Right ventricle myocardium inferior (tissue), 1 donor: ENCODE data around the gene PPARA. TPM values are rescaled to one million over a fixed set of nuclear protein-coding genes. Genes with fewer than 3 reads are reported as not detected.
A peak's percentile ranks its signal among the peaks of the same experiment; 100 is the strongest.

Source experiments
- ATAC-seq: fragments of 200-7000 bp; cut with Tn5 transposase; one replicate; pipeline ENCODE4 v1.9.1; 2020; ENCODE audit warnings: mild to moderate bottlenecking, moderate library complexity
- DNase-seq: peaks from one replicate; pipeline ENCODE4 v3.0.0; 2021; ENCODE audit errors: missing footprints
- intact Hi-C: fragments of 100-400 bp; cut with DNase I; formaldehyde crosslinking; loops from one replicate; pipeline ENCODE4 v1.11.0; 2022
- total RNA-seq: library from RNA; stranded (reverse); fragmentation: NEBNext Ultra II Directional; extraction: Animal tissue kit (Norgen Biotek cat#: 25700); gene quantifications from one replicate; pipeline ENCODE4 v1.2.1, GENCODE V29; 2021
- donor health status: DM: no; HTN: yes; CAD: no; lungs with severe emphysema.

PPARA gene
- total RNA-seq, 1 donor from 2014 or later: 70.5 TPM

DNA sequence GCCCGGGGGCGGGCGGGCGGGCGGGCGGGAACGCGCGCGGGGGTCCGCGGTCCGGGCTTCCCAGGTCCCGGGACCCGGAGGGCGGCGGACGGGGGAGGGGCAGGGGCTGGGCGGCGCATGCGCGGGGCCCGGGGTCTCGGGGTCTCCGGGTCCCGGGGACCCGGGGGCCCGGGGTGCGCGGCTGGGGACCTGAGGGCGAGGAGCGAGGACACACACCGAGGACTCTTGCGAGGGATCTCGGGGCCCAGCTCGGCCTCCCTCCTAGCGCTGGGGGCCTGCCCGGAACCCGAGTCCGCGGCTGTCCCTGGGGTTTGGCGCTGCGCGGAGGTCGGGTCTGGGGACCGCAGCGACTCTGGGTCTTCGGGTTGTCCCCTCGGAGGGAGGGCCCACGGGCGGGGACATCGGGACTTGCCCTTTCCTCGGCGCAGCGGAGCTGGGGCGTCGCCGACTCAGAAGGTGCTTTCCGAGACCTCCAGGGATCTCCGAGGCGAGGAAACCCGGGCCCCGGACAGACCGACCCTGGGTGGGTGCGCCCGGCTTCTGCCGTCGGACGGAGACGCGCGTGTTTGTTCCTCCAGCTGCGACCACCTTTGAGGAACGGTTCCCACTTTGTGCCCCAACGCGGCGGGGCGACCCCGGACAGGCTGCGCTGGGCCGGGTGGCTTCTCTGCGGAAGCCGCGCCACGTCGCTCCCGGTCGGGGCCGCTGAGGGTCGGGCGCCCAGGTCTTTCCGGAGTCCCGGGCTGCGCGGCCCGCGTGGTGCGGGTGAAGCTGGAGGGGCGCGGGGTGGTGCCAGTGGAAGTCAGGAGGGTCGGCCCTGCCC lies 540 bp downstream of the PPARA start:
- intact Hi-C loops: loop anchor here (2.0 to 10.0 kb wide), 4 partner anchors 44 to 146 kb away; partner anchors contain the start of gene GTSE1
- DNase-seq: no peak
- ATAC-seq: peak; percentile 8

DNA sequence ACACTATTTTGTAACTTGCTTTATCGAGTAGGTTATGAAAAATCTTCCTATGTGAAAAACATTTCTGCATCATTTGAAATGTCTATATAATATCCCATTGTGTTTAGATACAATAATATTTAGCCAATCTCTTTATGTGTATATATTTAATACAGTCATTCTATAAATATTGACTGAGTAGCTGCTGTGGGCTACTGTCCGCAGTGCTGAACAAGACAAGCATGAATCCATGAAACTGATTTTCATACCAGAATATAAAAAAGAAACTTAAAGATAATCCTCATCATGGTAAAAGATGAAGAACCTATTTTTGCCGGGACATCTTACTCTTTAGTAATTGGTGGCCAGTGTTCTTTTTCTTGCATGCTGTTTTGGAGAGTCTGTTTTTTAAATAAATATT lies 3.6 kb downstream of the PPARA start:
- intact Hi-C loops: loop anchor here (5.0 to 10.0 kb wide), 2 partner anchors 91 to 143 kb away; partner anchors contain the start of gene GTSE1
- no peak for DNase-seq
- ATAC-seq: no peak

- intact Hi-C loops: loop anchor here (10.0 kb wide), 1 partner anchor 89 kb away; no protein-coding TSS in a partner anchor
- DNase-seq (no peak), ATAC-seq (no peak)
These were observed 5.7 kb downstream of the PPARA start for GRCh38 chr22:46156031-46156430.

DNA sequence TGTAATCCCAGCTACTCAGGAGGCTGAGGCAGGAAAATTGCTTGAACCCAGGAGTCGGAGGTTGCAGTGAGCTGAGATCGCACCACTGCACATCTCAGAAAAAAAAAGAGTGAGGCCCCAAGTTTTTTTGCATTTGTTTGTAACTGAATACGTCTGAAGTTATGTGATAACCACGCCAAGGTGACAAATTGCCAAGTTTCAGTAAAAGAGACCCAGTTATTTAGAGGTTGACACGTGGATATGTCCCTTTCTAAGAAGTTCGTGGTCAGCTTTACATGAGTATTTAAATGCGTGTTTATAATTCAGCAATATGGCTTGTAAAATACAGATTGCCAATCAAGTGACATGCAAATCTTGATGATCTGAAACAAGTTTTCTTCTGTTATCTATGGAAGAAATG lies 8.0 kb downstream of the PPARA start:
- DNase-seq: no peak
- no peak for ATAC-seq
- intact Hi-C loops: loop anchor here (10.0 kb wide), 1 partner anchor 87 kb away; no protein-coding TSS in a partner anchor

DNA sequence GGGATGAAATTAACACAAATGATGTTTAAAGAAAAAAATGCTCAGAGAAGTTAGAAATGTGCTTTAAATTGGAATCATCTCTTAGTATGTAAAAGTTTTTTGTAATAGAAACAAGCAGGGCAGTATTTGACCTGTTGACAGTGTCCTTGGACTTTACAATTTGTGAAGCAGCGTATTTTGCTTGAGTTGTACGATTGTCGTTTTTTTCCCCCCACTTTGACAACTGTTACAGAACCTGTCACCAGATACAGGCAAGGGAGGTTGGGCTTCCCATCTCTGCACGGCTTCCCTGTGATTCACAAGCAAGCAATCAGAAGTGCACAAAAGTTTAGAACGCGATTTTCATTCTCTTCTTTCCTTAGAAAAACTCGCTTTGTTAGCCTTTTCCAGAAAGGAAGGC lies 8.9 kb downstream of the PPARA start:
- no peak for DNase-seq
- no peak for ATAC-seq
- intact Hi-C loops: loop anchor here (10.0 kb wide), 1 partner anchor 86 kb away; no protein-coding TSS in a partner anchor

- ATAC-seq: no peak
- intact Hi-C loops: loop anchor here (10.0 kb wide), 1 partner anchor 85 kb away; no protein-coding TSS in a partner anchor
- no peak for DNase-seq
These were observed 9.5 kb downstream of the PPARA start for GRCh38 chr22:46159777-46160176.

DNA sequence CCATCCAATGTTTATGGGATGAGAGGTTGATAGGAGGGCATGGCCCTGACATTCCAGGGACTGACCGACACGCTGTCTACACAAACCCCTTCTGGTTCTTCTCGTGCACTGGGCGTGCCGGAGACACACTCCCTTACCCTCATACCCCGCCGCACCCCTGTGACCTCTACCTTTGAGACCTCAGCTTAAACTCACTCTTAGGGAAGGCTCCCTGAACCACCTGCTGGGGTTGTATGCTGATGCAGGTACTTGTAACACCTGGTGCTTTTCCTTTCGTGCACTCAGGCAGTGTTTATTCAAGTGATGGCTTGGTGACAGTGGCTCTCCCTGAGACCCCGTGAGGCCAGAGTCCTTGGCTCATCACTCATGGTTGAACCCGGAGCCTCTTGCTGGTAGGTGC lies 12.0 kb downstream of the PPARA start:
- DNase-seq (no peak), ATAC-seq (no peak)
- intact Hi-C loops: no loop called here

GRCh38 chr22:46162771-46163556 lies 12.6 kb downstream of the PPARA start:
- DNase-seq (no peak), ATAC-seq (no peak)
- intact Hi-C loops: no loop called here

GRCh38 chr22:46163557-46163888 lies 13.2 kb downstream of the PPARA start:
- DNase-seq (no peak), ATAC-seq (no peak)
- intact Hi-C loops: no loop called here

DNA sequence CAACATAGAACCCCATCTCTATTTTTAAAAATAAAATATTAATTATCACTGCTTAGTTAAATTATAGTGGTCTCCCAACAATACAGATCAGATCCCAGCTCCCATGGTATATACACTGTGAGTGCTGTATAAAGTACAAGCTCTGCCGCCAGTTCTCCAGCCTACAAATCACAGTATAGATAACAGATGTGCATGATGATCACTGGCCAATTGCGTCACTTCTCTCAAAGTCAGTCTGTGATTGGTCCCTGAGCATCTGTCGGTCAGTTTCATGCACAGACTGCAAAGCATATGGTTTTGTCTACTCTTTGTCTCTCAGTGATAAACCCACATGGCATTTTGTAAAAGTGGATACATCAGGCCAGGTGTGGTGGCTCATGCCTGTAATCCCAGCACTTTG lies 15.7 kb downstream of the PPARA start:
- no peak for ATAC-seq

GRCh38 chr22:46169628-46170027 lies 19.3 kb downstream of the PPARA start:
- intact Hi-C loops: no loop called here
- ATAC-seq (no peak), DNase-seq (no peak)

More for the DNA sequence above, 15.7 kb downstream of the PPARA start:
- intact Hi-C loops: no loop called here
- no peak for DNase-seq

DNA sequence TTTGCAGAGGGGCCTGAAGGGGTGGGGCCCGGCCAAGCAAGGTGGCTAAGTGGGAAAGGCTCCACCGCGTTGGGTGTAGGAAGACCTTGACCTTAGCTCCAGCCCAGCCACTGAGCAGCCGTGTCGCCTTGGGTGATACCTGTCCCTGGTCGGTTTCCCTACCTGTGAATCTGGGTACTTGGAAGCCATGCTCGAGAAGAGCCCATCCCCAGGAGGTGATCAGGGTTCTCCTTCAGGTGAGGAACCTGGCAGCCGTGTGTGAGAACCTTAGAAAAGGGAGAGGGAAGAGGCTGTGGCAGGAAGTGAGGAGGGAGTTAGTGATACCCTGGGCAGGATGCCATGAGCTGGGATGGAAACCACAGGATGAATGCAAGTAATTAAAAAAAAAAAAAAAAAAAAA lies 21.6 kb downstream of the PPARA start:
- ATAC-seq (peak; percentile 29), DNase-seq (no peak)
- intact Hi-C loops: no loop called here

DNA sequence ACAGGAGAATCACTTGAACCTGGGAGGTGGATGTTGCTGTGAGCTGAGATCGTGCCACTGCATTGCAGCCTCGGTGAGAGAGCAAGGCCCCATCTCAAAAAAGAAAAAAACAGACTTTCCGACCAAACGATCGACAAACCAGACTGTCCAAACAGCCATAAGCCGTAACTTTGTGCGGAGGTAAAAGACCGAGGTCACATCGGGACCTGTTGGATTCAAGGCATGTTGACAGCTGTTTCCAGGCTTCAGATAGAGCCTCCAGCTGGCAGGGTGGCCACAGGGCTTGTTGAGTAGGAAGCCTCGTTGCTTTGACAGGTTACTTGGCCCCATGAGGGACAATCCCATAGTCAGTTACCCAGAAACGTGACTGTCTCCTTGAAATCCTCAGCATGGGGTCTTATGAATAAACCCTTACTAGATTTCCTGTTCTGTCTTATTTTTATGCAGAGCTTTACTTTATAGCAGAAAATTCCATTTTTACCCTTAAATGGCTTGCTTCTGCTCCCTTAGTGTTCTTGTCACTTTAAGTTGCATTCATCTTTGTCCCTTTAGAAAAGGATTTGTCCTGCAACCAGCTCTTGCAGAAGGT lies 22.3 kb downstream of the PPARA start:
- intact Hi-C loops: no loop called here
- no peak for DNase-seq
- ATAC-seq: peak; percentile 80

GRCh38 chr22:46173152-46173551 lies 22.8 kb downstream of the PPARA start:
- intact Hi-C loops: no loop called here

GRCh38 chr22:46175631-46176030 lies 25.3 kb downstream of the PPARA start:
- DNase-seq (no peak), ATAC-seq (no peak)
- intact Hi-C loops: no loop called here

More at GRCh38 chr22:46173152-46173551, 22.8 kb downstream of the PPARA start:
- no peak for DNase-seq
- ATAC-seq: peak; percentile 56

DNA sequence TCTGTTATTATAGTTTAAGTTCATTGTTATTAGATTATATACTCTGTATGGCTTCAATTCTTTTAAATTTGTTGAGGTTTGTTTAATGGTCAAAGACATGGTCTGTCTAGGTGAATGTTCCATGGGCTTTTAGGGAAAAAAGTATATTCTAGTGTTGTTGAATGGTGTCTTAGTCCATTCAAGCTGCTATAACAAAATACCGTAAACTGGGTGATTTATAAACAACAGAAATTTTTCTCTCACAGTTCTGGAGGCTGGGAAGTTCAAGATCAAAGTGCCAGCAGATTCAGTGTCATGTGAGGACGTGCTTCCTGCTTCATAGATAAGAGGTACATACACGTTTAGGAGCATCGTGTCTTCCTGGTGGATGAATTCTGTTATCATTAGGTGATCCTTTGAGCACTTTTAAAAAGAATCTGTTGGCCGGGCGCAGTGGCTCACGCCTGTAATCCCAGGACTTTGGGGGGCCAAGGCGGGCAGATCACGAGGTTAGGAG lies 26.2 kb downstream of the PPARA start:
- intact Hi-C loops: no loop called here
- DNase-seq: no peak
- no peak for ATAC-seq

DNA sequence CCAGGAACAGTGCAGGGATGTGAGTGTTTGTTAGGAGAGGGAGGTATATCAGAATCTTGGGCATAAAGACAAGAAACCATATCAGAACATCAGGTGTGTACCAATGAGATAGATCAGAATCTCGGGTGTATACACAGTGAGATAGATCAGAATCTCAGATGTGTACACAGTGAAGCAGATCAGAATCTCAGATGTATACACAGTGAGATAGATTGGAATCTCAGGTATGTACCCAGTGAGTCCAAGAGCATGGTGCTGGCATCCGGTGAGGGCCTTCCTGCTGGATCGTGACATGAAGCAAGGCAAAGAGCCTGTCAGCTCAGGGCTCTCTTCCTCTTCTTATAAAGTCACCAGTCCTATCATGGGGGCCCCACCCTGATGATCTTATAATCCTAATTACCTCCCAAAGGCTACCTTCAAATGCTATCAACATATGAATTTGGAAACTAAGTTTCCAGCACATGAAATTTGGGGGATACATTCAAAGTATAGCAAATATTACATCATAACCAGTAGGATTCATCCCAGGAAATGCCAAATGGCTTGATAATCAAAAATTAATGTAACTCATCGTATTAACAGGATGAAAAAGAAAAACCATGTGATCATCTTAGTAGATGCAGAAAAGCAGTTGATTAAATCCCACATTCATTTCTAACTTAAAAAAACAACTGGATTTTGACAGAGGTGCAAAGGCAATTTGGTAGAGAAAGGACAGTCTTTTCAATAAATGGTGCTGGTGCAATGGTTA lies 28.6 kb downstream of the PPARA start:
- ATAC-seq (no peak), DNase-seq (no peak)
- intact Hi-C loops: no loop called here

GRCh38 chr22:46179748-46180147 lies 29.4 kb downstream of the PPARA start:
- intact Hi-C loops: no loop called here
- DNase-seq (no peak), ATAC-seq (no peak)
